ENCODE data around the gene EXOC7. TPM values are rescaled to one million over a fixed set of nuclear protein-coding genes. Genes with fewer than 3 reads are reported as not detected.
"Not testable (repeated sequence)": the region's sequence is repeated elsewhere in the genome, so short reads cannot be mapped to it uniquely, and the experiment has no call there.

Gene EXOC7
- total RNA-seq, 2 donors from 2014 or later, result 74.1 to 79.5 TPM

GRCh38 chr17:76079956-76080767, 23.4 kb downstream of the EXOC7 start:
- no peak for DNase-seq
- intact Hi-C loops (cut with DNase I), result no loop called here
- ATAC-seq, result peak; percentile 4 to 15

DNA sequence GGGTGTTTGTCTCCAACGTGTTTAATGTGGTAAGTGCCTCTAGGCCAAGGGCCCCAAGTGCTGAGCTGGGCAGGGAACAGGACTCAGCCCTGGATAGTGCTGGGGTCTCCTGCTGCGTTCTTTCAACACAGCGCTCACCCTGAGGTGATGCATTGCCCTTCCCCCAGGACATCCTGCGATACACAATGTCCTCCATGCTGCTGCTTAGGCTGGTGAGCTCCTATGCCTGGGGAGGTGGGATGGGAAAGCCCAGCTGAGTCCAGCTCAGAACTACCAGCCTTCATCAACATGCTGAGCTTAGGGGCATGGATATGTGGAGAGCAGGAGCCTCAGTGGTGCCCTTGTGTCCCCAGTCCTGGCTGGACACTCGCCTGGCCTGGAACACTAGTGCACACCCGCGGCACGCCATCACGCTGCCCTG, 24.0 kb downstream of the EXOC7 start:
- DNase-seq, result no peak
- intact Hi-C loops (cut with DNase I), result no loop called here
- ATAC-seq, result peak in 1 of 2 donors; percentile 1

DNA sequence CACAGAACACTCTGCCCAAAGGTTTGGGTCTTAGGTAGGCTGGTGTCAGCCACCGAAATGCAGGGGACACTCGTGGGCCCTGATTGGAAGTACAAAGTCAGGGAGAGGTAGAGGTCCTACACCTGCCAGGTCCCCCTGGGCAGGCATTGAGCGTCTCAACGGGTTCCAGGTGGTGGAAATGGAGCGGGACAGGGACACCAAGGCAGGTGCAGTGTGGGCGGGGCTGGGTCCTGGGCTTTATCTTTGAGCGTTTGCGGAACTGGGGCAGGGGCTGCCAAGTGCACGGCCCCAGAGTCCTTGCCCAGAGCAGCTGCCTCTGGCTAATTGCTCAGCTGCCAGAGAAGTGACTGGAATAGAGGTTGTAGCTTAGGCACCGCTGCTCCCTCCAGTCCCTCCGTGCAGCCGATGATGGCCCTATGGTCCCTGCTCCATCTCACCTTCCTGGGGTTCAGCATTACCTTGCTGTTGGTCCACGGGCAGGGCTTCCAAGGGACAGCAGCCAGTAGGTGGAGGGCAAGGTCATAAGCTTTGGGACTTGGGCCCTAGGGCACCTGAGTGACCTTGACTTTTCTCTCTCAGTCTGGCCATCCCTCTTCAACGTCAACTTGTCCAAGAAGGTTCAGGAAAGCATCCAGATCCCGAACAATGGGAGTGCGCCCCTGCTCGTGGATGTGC, 24.6 kb downstream of the EXOC7 start, which contains the start of gene ZACN:
ZACN (plus strand) TSS at position 323 of the 675 bp plus-strand sequence; CDS start at position 406, 83 bp downstream.
- intact Hi-C loops (cut with DNase I), result no loop called here

DNA sequence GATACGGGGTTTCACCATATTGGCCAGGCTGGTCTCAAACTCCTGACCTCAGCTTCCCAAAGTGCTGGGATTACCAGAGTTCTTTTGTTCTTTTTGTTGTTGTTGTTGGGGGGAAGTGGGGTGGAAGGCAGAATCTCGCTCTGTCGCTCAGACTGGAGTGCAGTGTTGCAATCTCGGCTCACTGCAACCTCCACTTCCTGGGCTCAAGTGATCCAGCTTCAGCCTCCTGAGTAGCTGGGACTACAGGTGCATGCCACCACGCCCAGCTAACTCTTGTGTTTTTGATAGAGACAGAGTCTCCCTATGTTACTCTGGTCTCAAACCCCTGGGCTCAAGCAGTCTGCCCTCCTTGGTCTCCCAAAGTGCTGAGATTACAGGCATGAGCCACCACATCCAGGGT, 25.2 kb downstream of the EXOC7 start:
- intact Hi-C loops (cut with DNase I); DNase-seq; ATAC-seq: not testable (repeated sequence)

More for the DNA sequence above, 24.6 kb downstream of the EXOC7 start, which contains the start of gene ZACN:
- no peak for DNase-seq
- ATAC-seq, result no peak

- DNase-seq (no peak), ATAC-seq (no peak)
- intact Hi-C loops (cut with DNase I), result no loop called here
Observed at GRCh38 chr17:76077584-76078110, 25.9 kb downstream of the EXOC7 start.

- intact Hi-C loops (cut with DNase I), result no loop called here
- DNase-seq (no peak), ATAC-seq (no peak)
Observed at GRCh38 chr17:76076765-76077583, 26.6 kb downstream of the EXOC7 start.

GRCh38 chr17:76076146-76076764, 27.3 kb downstream of the EXOC7 start:
- DNase-seq (no peak), ATAC-seq (no peak)
- intact Hi-C loops (cut with DNase I), result no loop called here

- ATAC-seq, result no peak
- no peak for DNase-seq
- intact Hi-C loops (cut with DNase I), result no loop called here
Observed at GRCh38 chr17:76075364-76076145, 28.0 kb downstream of the EXOC7 start.

GRCh38 chr17:76074390-76075363, 28.9 kb downstream of the EXOC7 start, which contains the start of gene GALR2:
GALR2 (plus strand) TSS chr17:76074781; CDS start chr17:76074884, 103 bp downstream.
- ATAC-seq (no peak), DNase-seq (no peak)
- intact Hi-C loops (cut with DNase I), result no loop called here

DNA sequence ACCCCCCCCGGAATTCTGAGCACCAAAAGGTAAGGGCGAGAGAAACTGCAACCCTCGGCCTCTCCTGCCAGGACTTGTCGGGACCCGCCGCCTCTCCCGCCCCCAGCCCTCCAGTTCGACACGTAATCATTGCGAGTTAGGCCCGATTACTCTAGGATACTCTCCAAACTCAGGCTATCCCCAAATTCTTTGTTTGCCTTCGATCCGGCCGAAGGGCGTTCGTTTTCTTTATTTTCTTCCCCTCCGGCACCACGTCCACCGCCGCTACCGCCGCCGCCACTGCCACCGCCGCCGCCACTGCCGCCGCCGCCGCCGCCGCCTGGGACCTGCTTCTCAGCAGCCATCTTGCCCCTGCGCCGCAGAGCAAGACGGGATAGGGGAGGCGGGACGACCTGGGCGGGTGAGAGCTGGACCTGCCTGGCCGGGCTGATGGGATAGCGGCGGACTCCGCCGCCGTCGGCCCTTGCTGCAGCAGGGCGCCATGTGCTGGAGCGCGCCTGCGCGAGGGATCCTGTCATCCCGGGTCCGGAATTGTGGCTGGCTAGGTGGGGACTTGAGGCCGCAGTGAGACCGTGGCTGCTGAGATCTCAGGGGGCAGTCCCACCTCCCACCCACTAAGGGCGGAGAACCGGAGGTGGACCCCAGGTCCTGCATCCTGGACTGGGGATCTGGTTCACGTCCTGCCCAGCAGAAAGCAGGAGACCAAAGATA, 31.3 kb downstream of the EXOC7 start, which contains the start of gene SRP68:
SRP68 (minus strand) TSS at position 370 of the 711 bp plus-strand sequence; CDS start at position 344, 26 bp downstream.
- ATAC-seq, result peak; percentile 100
- intact Hi-C loops (cut with DNase I), result no loop called here
- DNase-seq, result peak; percentile 94

DNA sequence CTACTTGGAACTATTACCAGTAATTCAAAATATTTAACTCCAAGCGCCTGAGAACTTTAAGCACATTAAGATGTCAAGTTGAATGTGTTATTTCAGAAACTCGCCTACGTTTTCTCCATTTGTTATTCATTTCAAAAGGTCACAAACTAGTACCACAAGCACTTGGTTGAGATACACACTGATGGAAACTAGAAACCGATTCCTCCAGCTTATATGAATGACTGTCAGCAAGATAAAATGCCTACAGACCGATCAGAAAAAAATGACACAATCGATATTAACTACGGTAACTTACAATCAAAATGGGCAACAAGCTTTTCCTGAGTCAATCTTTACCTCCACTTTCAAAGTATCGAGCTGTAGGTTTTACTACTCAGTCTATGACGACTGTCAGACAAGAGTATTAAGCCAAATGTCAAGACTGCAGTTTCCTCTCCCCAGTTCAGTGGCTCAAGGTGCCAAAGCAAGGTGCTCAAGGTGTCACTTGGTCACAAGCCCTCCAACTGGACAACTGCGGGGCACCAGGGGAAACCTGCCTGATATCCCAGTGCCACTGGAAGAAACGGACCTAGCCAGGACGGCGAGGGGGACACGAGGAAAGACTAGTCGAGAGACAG, 31.9 kb downstream of the EXOC7 start:
- DNase-seq, result no peak
- intact Hi-C loops (cut with DNase I), result no loop called here
- ATAC-seq, result no peak

GRCh38 chr17:76065775-76066174, 37.8 kb downstream of the EXOC7 start:
- intact Hi-C loops (cut with DNase I), result no loop called here
- no peak for ATAC-seq
- DNase-seq, result no peak

- intact Hi-C loops (cut with DNase I), result no loop called here
- DNase-seq (no peak), ATAC-seq (no peak)
Observed at GRCh38 chr17:76063875-76064546, 39.6 kb downstream of the EXOC7 start.

DNA sequence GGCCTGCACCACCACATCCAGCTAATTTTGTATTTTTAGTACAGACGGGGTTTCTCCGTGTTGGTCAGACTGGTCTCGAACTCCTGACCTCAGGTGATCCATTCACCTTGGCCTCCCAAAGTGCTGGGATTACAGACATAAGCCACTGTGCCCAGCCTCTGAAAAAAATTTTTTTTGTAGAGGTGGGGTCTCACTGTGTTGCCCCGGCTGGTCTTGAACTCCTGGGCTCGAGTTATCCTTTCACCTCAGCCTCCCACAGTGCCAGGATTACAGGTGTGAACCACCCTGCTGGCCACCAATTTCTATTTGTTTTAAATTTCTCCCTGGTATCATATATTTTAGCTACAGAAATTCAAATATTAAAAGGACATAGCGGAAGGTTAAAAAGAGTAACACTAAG, 45.3 kb downstream of the EXOC7 start:
- intact Hi-C loops (cut with DNase I); ATAC-seq: not testable (repeated sequence)

DNA sequence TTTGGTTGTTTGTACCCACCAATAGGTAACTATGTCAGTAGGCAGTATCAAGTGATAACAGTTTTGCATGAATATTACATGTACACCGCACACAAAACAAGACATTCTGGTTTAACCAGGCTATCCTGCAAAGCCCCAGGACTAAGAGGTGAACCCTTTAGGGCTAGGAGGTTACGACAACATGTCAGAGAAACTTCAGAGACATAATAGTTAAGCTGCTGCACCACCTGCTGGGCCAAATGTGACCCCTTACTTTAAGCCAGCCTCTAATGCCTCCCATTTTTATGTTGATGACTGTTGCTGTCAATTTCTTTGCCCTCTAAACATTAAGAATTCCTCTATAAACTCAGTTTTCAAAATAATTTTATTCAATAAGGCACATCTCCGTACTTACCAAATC, 46.7 kb downstream of the EXOC7 start:
- intact Hi-C loops (cut with DNase I), result no loop called here
- DNase-seq (no peak), ATAC-seq (no peak)

More for the DNA sequence above, 45.3 kb downstream of the EXOC7 start:
- not testable (repeated sequence) for DNase-seq
